PC-3 (cell line): ENCODE measurements around the gene ROBO2. TPM values are rescaled to one million over a fixed set of nuclear protein-coding genes. Genes with fewer than 3 reads are reported as not detected.

Experiments used
- ATAC-seq: fragments of 200-7000 bp; cut with Tn5 transposase; 2 replicates; pipeline ENCODE4 v1.9.1; 2020; ENCODE audit warnings: mild to moderate bottlenecking, moderate library complexity
- BruUV-seq: library from RNA; stranded (reverse); fragments of 400-500 nt; replicated peaks from 2 replicates; lab custom pipeline; 2021; lab: Mats Ljungman, UMichigan
- CTCF ChIA-PET: fragments of 300-600 bp; sonication (Branson Sonifier 250); formaldehyde crosslinking; loops from one replicate; lab custom pipeline; 2022; ENCODE audit warnings: antibody characterized with exemption; lab: Charles Lee
- POLR2A ChIA-PET: fragments of 300-600 bp; sonication (Branson Sonifier 250); formaldehyde crosslinking; loops from one replicate; lab custom pipeline; 2022; ENCODE audit warnings: antibody characterized with exemption; ENCODE audit not compliant: unreplicated experiment; lab: Charles Lee
- DNase-seq: peaks from one replicate; pipeline ENCODE4 v3.0.0-alpha.2; 2015
- H2AFZ ChIP-seq: fragments of 300-600 bp; sonication (generic); 2 replicates; pipeline ENCODE4 v1.6.0; 2016; ENCODE audit warnings: antibody characterized with exemption, low read length
- H3F3A ChIP-seq: fragments of 300-600 bp; sonication (generic); one replicate; pipeline ENCODE4 v1.6.0; 2017; ENCODE audit warnings: antibody characterized with exemption, low read length, control low read depth, mild to moderate bottlenecking; ENCODE audit not compliant: unreplicated experiment
- H3K27ac ChIP-seq: fragments of 300-600 bp; sonication (generic); 2 replicates; pipeline ENCODE4 v1.5.1; 2016; ENCODE audit warnings: mild to moderate bottlenecking, low read length
- H3K27me3 ChIP-seq: fragments of 300-600 bp; sonication (generic); 2 replicates; pipeline ENCODE4 v1.6.1; 2016; ENCODE audit warnings: low read length, mixed read lengths
- H3K36me3 ChIP-seq: fragments of 300-600 bp; sonication (generic); 2 replicates; pipeline ENCODE4 v1.6.1; 2016; ENCODE audit warnings: low read depth, mixed run types, low read length, mixed read lengths
- H3K4me1 ChIP-seq: fragments of 300-600 bp; sonication (generic); 2 replicates; pipeline ENCODE4 v1.5.1; 2016; ENCODE audit warnings: low read length; ENCODE audit not compliant: insufficient read depth
- H3K4me2 ChIP-seq: fragments of 300-600 bp; sonication (generic); 2 replicates; pipeline ENCODE4 v1.6.0; 2016; ENCODE audit warnings: low read length
- H3K4me3 ChIP-seq: fragments of 300-600 bp; sonication (generic); 2 replicates; pipeline ENCODE4 v1.5.1; 2016; ENCODE audit warnings: mild to moderate bottlenecking, low read length, mixed read lengths
- H3K79me2 ChIP-seq: fragments of 300-600 bp; sonication (generic); 2 replicates; pipeline ENCODE4 v1.6.1; 2017; ENCODE audit warnings: low read length, mixed read lengths
- H3K9ac ChIP-seq: fragments of 300-600 bp; sonication (generic); 2 replicates; pipeline ENCODE4 v1.6.0; 2016; ENCODE audit warnings: mild to moderate bottlenecking, low read length
- H3K9me2 ChIP-seq: fragments of 300-600 bp; sonication (generic); replicated peaks from 2 replicates; pipeline ENCODE4 v1.6.1; 2016; ENCODE audit warnings: mixed run types, low read length, mixed read lengths
- H3K9me3 ChIP-seq: fragments of 300-600 bp; sonication (generic); 2 replicates; pipeline ENCODE4 v1.6.1; 2016; ENCODE audit warnings: low read length, mixed read lengths
- H4K20me1 ChIP-seq: fragments of 300-600 bp; sonication (generic); 2 replicates; pipeline ENCODE4 v1.6.1; 2016; ENCODE audit warnings: low read length, mixed read lengths
- EZH2 ChIP-seq: fragments of 300-600 bp; sonication (generic); IDR thresholded peaks from one replicate; pipeline ENCODE4 v1.6.1; 2017; ENCODE audit warnings: antibody characterized with exemption, mild to moderate bottlenecking, low read length; ENCODE audit not compliant: unreplicated experiment
- EZH2phosphoT487 ChIP-seq: fragments of 300-600 bp; sonication (generic); IDR thresholded peaks from 2 replicates; pipeline ENCODE4 v1.6.1; 2018; ENCODE audit warnings: mild to moderate bottlenecking, antibody characterized with exemption, low read length, borderline replicate concordance
- intact Hi-C: fragments of 100-400 bp; cut with micrococcal nuclease; formaldehyde crosslinking; loops from 2 replicates; pipeline ENCODE4 v1.9.0; 2023
- total RNA-seq: library from RNA; depleted of rRNA; stranded (reverse); fragments of >200 nt; gene quantifications from 2 replicates; pipeline ENCODE4 v1.2.3, GENCODE V29; 2014
- TF ChIP-seq, protein P1 (sequence below): fragments of 300-600 bp; sonication (generic); conservative IDR thresholded peaks from 2 replicates; pipeline ENCODE4 v1.5.1; 2017; ENCODE audit warnings: antibody characterized with exemption, low read depth, mild to moderate bottlenecking, low read length

The ROBO2 gene
- total RNA-seq, 1 experiment from 2014 or later: not detected

DNA sequence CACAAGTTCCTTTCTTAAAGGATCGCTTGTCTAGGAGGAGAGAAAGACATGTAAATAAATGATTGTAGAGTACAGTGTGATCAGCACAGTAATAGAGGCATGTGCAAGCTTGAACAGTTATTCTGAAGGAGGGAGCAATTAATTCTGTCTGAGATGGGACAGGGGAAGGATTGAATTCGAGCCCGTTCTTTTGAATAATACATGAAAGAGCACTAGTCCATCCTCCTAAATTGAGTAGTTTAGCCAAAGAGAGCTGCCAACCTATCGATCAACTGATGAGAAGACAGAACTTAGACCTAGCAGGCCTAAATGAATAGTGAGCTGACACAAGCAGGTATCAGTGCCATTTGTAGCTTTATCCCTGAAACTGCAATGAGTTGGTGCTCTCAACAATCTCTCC lies 142.4 kb downstream of the ROBO2 start:
- CTCF ChIA-PET: no interaction called here
- H3K79me2 ChIP-seq: no peaks in the 10 kb centered on the region
- DNase-seq (no peak), ATAC-seq (no peak)
- POLR2A ChIA-PET: interaction anchor here (0.6 kb wide), 1 partner anchor 41 kb away, joined by 7 read pairs; no protein-coding TSS in a partner anchor
- H3K9ac ChIP-seq: no peak overlapping the region
- intact Hi-C loops: no loop called here
- H3K27me3 ChIP-seq: peaks cover 67% of the 10 kb centered on the region
- no peaks in the 10 kb centered on the region for H3K9me2 ChIP-seq
- H3K9me3 ChIP-seq: no peaks in the 10 kb centered on the region
- H2AFZ ChIP-seq: no peak overlapping the region
- no peaks in the 10 kb centered on the region for H3K36me3 ChIP-seq
- no peaks in the 10 kb centered on the region for H3K4me1 ChIP-seq
- H3K4me2 ChIP-seq: no peak overlapping the region
- H3K27ac ChIP-seq: no peak overlapping the region
- BruUV-seq: no TSS peak
- no peak for TF ChIP-seq EZH2phosphoT487
- no peaks in the 10 kb centered on the region for H3F3A ChIP-seq
- H3K4me3 ChIP-seq: no peak overlapping the region
- no peaks in the 10 kb centered on the region for H4K20me1 ChIP-seq

DNA sequence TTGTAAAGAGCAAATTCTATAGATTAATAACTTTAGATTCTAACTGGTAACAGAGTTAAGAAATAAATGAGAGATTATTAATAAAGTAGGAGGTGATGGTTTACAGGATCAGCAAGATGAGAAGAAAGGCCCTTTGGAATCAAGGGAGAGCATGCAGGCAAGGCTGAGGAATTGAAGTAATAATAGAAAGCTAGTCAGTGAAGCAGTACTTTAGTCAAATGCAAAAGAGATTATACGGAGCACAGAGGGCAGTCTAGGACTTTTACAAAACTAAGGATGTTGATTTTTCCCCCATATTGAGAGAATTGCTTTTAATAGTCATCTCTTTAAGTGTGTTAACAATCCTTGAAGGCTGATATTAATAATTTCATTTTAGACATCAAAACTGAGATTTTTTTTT lies 146.4 kb downstream of the ROBO2 start:
- H3K9me2 ChIP-seq: no peaks in the 10 kb centered on the region
- peaks cover 38% of the 10 kb centered on the region for H3K27me3 ChIP-seq
- H3K4me3 ChIP-seq: no peak overlapping the region
- BruUV-seq: no TSS peak
- H3F3A ChIP-seq: no peaks in the 10 kb centered on the region
- POLR2A ChIA-PET: no interaction called here
- H3K79me2 ChIP-seq: no peaks in the 10 kb centered on the region
- no peaks in the 10 kb centered on the region for H3K4me1 ChIP-seq
- no peak overlapping the region for H2AFZ ChIP-seq
- no peak overlapping the region for H3K4me2 ChIP-seq
- CTCF ChIA-PET: no interaction called here
- ATAC-seq (no peak), DNase-seq (no peak)
- no peak overlapping the region for H3K9ac ChIP-seq
- intact Hi-C loops: no loop called here
- no peaks in the 10 kb centered on the region for H4K20me1 ChIP-seq
- H3K36me3 ChIP-seq: no peaks in the 10 kb centered on the region
- H3K9me3 ChIP-seq: no peaks in the 10 kb centered on the region
- H3K27ac ChIP-seq: no peak overlapping the region
- TF ChIP-seq, protein P1, sequence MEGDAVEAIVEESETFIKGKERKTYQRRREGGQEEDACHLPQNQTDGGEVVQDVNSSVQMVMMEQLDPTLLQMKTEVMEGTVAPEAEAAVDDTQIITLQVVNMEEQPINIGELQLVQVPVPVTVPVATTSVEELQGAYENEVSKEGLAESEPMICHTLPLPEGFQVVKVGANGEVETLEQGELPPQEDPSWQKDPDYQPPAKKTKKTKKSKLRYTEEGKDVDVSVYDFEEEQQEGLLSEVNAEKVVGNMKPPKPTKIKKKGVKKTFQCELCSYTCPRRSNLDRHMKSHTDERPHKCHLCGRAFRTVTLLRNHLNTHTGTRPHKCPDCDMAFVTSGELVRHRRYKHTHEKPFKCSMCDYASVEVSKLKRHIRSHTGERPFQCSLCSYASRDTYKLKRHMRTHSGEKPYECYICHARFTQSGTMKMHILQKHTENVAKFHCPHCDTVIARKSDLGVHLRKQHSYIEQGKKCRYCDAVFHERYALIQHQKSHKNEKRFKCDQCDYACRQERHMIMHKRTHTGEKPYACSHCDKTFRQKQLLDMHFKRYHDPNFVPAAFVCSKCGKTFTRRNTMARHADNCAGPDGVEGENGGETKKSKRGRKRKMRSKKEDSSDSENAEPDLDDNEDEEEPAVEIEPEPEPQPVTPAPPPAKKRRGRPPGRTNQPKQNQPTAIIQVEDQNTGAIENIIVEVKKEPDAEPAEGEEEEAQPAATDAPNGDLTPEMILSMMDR: no peak
- TF ChIP-seq EZH2phosphoT487 (no peak), EZH2 (no peak)

DNA sequence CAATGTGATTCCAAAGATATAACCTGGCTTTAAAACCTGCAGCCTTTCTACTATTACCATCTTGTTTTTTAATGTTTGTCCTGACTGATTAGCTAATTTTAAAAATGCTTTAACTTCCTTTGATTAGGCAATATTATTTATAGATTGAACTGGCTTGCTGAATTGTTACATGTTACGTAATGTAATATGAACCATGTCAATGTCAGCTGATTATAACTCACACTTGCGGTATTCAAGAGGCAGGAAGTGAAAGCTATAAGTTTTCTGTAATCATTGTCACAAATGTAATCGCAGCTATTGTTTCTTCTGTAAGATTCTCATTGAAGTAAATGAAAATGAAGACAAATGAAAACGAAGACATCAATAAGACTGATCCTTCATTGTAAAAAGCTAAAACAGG lies 146.8 kb downstream of the ROBO2 start:
- Histone ChIP-seq H3K36me3 (no peaks in the 10 kb centered on the region), H3F3A (no peaks in the 10 kb centered on the region), H3K9me3 (no peaks in the 10 kb centered on the region), H4K20me1 (no peaks in the 10 kb centered on the region), H3K79me2 (no peaks in the 10 kb centered on the region), H3K27me3 (peaks cover 35% of the 10 kb centered on the region), H3K4me2 (no peak overlapping the region), H2AFZ (no peak overlapping the region), H3K9ac (no peak overlapping the region), H3K4me1 (no peaks in the 10 kb centered on the region), H3K9me2 (no peaks in the 10 kb centered on the region), H3K4me3 (no peak overlapping the region), H3K27ac (no peak overlapping the region)
- POLR2A ChIA-PET: no interaction called here
- intact Hi-C loops: no loop called here
- TF ChIP-seq EZH2phosphoT487 (no peak), EZH2 (no peak)
- TF ChIP-seq, protein P1: no peak
- ATAC-seq (no peak), DNase-seq (peak; percentile 15)
- CTCF ChIA-PET: no interaction called here
- no TSS peak for BruUV-seq
